Measurements from ENCODE around the gene NABP1. TPM values are rescaled to one million over a fixed set of nuclear protein-coding genes. Genes with fewer than 3 reads are reported as not detected.

Gene NABP1
- total RNA-seq, 4 donors from 2014 or later = 13.8 to 50.3 (median 23.9) TPM

- no peaks in the 10 kb centered on the region for H3K4me1 ChIP-seq
- no peak for DNase-seq
- H3K9me3 ChIP-seq = no peaks in the 10 kb centered on the region
- intact Hi-C loops (cut with DNase I) = no loop called here
- H3K27me3 ChIP-seq = no peaks in the 10 kb centered on the region
- no peak for TF ChIP-seq POLR2A (IDR thresholded peaks at IDR 0.05)
- no peaks in the 10 kb centered on the region for H3K36me3 ChIP-seq
- no peak overlapping the region for H3K27ac ChIP-seq
- no peak overlapping the region for H3K4me3 ChIP-seq
- WGBS, 2 donors = 47 to 67% methylated on average over 1 of the region's 1 CpG
Observed at GRCh38 chr2:191724015-191724414, 46.1 kb downstream of the NABP1 start.

- Histone ChIP-seq H3K9me3 (no peaks in the 10 kb centered on the region), H3K4me1 (no peaks in the 10 kb centered on the region), H3K4me3 (no peak overlapping the region), H3K27me3 (peaks cover 0 to 12% (median 0%) of the 10 kb centered on the region in 4 donors), H3K27ac (no peak overlapping the region), H3K36me3 (no peaks in the 10 kb centered on the region)
- no peak for TF ChIP-seq CTCF (IDR thresholded peaks at IDR 0.05)
- TF ChIP-seq POLR2A (IDR thresholded peaks at IDR 0.05) = no peak
- no peak for DNase-seq
- intact Hi-C loops (cut with DNase I) = no loop called here
- WGBS, 2 donors = 68 to 70% methylated on average over 5 of the region's 5 CpGs
Observed at GRCh38 chr2:191728750-191729624, 51.1 kb downstream of the NABP1 start.

- DNase-seq = no peak
- TF ChIP-seq POLR2A (IDR thresholded peaks at IDR 0.05) = no peak
- no peak for TF ChIP-seq CTCF (IDR thresholded peaks at IDR 0.05)
- Histone ChIP-seq H3K4me1 (no peaks in the 10 kb centered on the region), H3K27ac (no peak overlapping the region), H3K4me3 (no peak overlapping the region), H3K36me3 (no peaks in the 10 kb centered on the region), H3K9me3 (no peaks in the 10 kb centered on the region), H3K27me3 (peaks cover 0 to 12% (median 0%) of the 10 kb centered on the region in 4 donors)
- intact Hi-C loops (cut with DNase I) = no loop called here
Observed at GRCh38 chr2:191730263-191730662, 52.3 kb downstream of the NABP1 start.

Small RNAs within 50 kb of the gene (small RNA-seq; reads per million reads assigned to genes)
- gene RF02271 = 0 reads per million in 4 donors

Other genes with a start within 250 kb of the NABP1 start
- 10 to 100 TPM; 12.4 to 50.7 (median 16.6) TPM for gene CAVIN2, start 169.0 kb downstream of the NABP1 start, total RNA-seq

Data from esophagus squamous epithelium (tissue), 5 donors.